Stimulated activated memory B cell treated with anti-CD40 and anti-IgM and Interleukin-4, amounts not matched to agents 10 μg/mL and 1 μg/mL and 100 μg/mL, for 72 hours (primary cell): ENCODE measurements around the gene SCYGR2.
"Not testable (repeated sequence)": the region's sequence is repeated elsewhere in the genome, so short reads cannot be mapped to it uniquely, and the experiment has no call there.

Experiments used
- ATAC-seq: fragments of 150-1000 bp; cut with Tn5 transposase; 2 replicates; pipeline ENCODE4 v1.10.0; 2021
- H3K27ac Mint-ChIP-seq: one replicate; pipeline ENCODE4 v1.8.0; 2022; ENCODE audit warnings: mild to moderate bottlenecking, mixed read lengths
- H3K27me3 Mint-ChIP-seq: one replicate; pipeline ENCODE4 v1.8.0; 2022; ENCODE audit warnings: mixed read lengths
- H3K36me3 Mint-ChIP-seq: one replicate; pipeline ENCODE4 v1.8.0; 2022; ENCODE audit warnings: mixed read lengths
- H3K4me1 Mint-ChIP-seq: one replicate; pipeline ENCODE4 v1.8.0; 2022; ENCODE audit warnings: mixed read lengths
- H3K4me3 Mint-ChIP-seq: one replicate; pipeline ENCODE4 v1.8.0; 2022; ENCODE audit warnings: mild to moderate bottlenecking, moderate library complexity, mixed read lengths
- H3K9me3 Mint-ChIP-seq: one replicate; pipeline ENCODE4 v1.8.0; 2022; ENCODE audit warnings: mixed read lengths

SCYGR2 gene, protein sequence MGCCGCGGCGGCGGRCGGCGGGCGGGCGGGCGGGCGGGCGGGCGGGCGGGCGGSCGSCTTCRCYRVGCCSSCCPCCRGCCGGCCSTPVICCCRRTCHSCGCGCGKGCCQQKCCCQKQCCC

DNA sequence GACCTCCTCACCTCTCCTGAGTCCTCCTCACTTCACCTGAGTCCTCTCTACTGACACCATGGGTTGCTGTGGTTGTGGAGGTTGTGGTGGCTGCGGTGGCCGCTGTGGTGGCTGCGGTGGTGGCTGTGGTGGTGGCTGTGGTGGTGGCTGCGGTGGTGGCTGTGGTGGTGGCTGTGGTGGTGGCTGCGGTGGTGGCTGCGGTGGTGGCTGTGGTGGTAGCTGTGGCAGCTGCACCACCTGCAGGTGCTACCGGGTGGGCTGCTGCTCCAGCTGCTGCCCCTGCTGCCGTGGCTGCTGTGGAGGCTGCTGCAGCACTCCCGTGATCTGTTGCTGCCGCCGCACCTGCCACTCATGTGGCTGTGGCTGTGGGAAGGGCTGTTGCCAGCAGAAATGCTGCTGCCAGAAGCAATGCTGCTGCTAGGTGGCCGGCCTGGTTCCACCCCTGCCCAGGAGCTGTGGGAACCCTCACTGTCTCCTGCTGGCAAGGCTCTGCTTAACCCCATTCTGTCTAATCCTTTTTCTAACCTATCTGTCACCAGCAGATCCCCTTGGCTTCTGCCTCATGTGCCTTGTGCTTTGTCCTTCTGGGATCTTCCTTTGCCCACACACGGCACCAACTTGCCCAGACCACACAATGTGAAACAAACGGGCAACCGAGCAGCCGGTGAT is at the start of gene SCYGR2:
SCYGR2 (plus strand) TSS at position 59 of the 669 bp plus-strand sequence; CDS start at position 59, 0 bp downstream.
- not testable (repeated sequence) for H3K4me1 Mint-ChIP-seq, H3K27ac Mint-ChIP-seq, H3K36me3 Mint-ChIP-seq, H3K4me3 Mint-ChIP-seq, ATAC-seq, H3K9me3 Mint-ChIP-seq
- peaks cover 68% of the 10 kb centered on the region for H3K27me3 Mint-ChIP-seq

DNA sequence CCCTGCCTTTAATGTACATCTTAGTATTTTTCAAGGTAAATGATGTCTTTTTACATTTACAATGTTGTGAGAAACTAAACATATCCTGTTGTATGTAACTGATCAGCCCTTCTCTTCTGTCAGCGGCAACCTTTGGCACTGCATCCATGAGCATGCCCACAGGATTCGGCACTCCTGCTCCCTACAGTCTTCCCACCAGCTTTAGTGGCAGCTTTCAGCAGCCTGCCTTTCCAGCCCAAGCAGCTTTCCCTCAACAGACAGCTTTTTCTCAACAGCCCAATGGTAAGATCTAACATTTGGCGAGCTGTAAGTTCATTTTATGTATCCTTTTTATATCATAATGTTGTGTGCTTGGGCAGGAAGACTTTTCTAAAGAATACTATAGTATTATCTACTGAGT is 46.9 kb upstream of the SCYGR2 start:
- no peaks in the 10 kb centered on the region for H3K4me1 Mint-ChIP-seq
- peaks cover 47% of the 10 kb centered on the region for H3K36me3 Mint-ChIP-seq
- H3K4me3 Mint-ChIP-seq = no peak overlapping the region
- ATAC-seq = no peak
- no peak overlapping the region for H3K27ac Mint-ChIP-seq
- no peaks in the 10 kb centered on the region for H3K9me3 Mint-ChIP-seq
- H3K27me3 Mint-ChIP-seq = no peaks in the 10 kb centered on the region

DNA sequence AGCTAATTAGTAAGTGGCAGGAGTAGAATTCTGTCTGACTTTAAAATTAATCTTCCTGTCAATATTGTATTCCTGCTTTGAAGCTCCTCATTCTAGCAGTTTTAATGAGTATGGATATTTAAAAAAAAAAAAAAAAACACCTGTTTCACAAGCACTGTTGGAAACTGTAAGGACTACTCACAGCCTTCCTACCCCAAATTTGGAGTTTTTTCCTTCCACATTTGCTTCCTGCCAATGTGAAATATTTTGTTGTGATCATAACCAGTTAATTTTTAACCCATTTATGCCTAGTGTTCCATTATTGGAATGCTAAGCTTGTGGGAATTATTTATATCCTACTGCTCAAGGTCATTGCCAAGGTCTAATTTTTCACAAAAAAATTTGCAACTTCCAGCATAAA is 36.1 kb upstream of the SCYGR2 start:
- Mint-ChIP-seq H3K4me3 (no peak overlapping the region), H3K36me3 (peaks cover 13% of the 10 kb centered on the region), H3K4me1 (no peaks in the 10 kb centered on the region), H3K27ac (no peak overlapping the region), H3K9me3 (no peaks in the 10 kb centered on the region), H3K27me3 (no peaks in the 10 kb centered on the region)
- ATAC-seq = no peak

DNA sequence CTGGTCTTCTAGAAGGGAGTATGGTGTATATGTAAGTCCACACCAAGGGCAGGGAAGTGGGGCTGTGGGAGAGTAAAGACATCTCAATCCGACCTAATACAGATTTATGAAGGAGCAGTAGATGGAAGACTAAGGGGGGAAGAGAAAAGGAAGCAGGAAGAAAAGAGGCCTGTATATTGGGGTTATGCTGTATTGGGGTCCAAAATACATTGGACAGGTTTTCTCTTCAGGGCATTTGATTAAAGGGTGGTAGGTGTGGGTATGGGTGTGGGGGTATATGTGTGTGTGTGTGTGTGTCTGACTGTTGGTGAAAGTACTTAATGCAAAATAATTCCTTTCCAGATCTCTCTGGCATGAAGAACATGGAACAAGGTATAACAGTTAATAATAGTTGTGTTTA is 33.6 kb upstream of the SCYGR2 start:
- Mint-ChIP-seq H3K9me3 (no peaks in the 10 kb centered on the region), H3K4me1 (no peaks in the 10 kb centered on the region), H3K4me3 (no peak overlapping the region), H3K27ac (no peak overlapping the region), H3K27me3 (no peaks in the 10 kb centered on the region), H3K36me3 (peaks cover 9% of the 10 kb centered on the region)
- no peak for ATAC-seq

DNA sequence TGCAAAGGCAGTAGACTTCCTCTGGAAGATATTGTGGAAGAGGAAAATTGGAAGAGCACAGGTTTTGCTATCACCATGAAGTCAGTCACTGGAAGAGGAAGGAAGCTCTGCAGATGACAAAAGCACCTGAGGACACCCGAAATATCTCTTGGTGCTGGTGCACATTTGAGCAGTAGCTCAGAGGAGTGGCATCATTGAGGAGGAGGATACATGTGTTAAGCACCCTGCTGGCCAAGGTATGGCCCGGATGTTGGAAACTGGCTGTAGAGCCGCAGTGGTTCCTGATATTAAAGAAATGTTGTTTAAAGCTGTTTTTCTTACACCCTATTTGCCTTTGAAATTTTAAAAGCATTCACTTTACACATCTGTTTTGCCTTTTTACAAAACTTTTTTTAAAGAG is 32.7 kb upstream of the SCYGR2 start:
- Mint-ChIP-seq H3K27me3 (no peaks in the 10 kb centered on the region), H3K4me3 (no peak overlapping the region), H3K9me3 (no peaks in the 10 kb centered on the region), H3K27ac (no peak overlapping the region), H3K4me1 (peaks cover 7% of the 10 kb centered on the region), H3K36me3 (peaks cover 7% of the 10 kb centered on the region)
- no peak for ATAC-seq

DNA sequence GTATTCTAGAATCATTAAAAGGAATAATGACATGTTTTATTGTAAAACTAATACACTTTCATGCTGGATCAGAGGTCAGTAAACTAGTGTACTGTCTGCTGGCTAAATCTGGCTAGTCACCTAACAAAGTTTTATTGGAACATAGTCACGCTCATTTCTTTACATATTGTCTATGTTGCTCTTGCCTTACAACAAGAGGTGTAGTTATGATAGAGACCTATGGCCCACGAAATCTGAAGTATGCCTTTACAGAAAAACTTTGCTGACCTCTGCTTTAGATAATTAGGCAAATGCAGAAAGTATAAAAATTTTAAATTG is 29.9 kb upstream of the SCYGR2 start:
- Mint-ChIP-seq H3K27me3 (no peaks in the 10 kb centered on the region), H3K36me3 (peaks cover 7% of the 10 kb centered on the region), H3K4me3 (no peak overlapping the region), H3K27ac (no peak overlapping the region), H3K9me3 (no peaks in the 10 kb centered on the region), H3K4me1 (peaks cover 7% of the 10 kb centered on the region)
- ATAC-seq = no peak

DNA sequence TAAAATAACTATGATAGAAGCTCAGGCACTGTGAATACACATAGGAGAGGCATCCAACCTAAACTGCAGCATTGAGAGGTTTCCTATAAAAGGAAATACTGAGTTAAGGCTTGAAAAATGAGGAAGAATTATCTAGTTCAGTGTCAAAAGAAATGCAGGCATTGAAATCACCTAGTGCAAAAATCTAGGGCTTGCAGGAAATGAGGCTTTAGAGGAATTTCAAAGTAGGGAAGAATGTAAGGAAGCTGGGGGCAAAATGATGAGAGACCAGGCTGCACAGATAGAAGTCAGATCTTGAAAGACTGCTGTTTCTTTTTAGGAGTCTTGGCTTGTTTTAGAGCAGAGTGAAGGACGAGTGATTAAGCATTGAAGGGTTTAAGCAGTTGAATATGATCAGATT is 28.1 kb upstream of the SCYGR2 start:
- Mint-ChIP-seq H3K4me1 (peaks cover 7% of the 10 kb centered on the region), H3K36me3 (no peaks in the 10 kb centered on the region), H3K27ac (no peak overlapping the region), H3K9me3 (no peaks in the 10 kb centered on the region), H3K27me3 (no peaks in the 10 kb centered on the region), H3K4me3 (no peak overlapping the region)
- no peak for ATAC-seq

DNA sequence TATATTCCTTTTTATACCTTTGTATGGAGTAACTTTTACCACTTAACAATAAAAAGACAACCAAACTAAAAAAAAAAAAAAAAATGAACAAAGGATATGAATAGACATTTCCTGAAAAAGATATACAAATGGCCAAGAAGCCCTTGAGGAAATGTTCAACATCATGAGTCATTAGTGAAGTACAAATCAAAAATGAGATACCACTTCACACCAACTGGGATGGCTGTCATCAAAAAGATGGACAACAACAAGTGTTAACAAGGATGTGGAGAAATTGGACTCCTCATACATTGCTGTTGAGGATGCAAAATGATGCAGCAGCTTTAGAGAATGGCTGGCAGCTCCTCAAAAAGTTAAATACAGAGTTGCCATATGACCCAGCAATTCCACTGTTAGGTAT is 22.6 kb upstream of the SCYGR2 start:
- Mint-ChIP-seq H3K4me1 (no peaks in the 10 kb centered on the region), H3K4me3 (no peak overlapping the region), H3K36me3 (peaks cover 1% of the 10 kb centered on the region), H3K27me3 (peaks cover 17% of the 10 kb centered on the region), H3K9me3 (no peaks in the 10 kb centered on the region), H3K27ac (no peak overlapping the region)
- no peak for ATAC-seq

DNA sequence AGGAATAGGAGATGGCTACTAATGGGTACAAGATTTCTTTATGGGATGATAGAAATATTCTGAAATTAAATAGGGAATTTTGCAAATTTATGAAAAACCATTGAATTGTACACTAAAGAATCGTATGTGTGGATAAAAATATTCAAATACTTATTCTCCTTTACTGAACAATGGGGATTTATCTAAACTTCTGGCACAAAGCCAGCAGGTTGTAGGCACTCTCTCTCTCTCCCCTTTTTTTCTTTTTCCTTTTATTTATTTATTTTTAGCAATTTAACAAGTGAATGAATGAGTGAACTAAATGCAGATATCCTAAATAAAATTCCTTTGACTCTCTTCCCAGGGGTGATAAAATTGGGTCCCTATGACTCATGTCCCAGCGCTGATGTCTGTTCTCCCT is 21.9 kb upstream of the SCYGR2 start:
- Mint-ChIP-seq H3K4me3 (no peak overlapping the region), H3K27ac (no peak overlapping the region), H3K9me3 (no peaks in the 10 kb centered on the region), H3K4me1 (no peaks in the 10 kb centered on the region), H3K27me3 (peaks cover 24% of the 10 kb centered on the region), H3K36me3 (peaks cover 5% of the 10 kb centered on the region)
- ATAC-seq = no peak

DNA sequence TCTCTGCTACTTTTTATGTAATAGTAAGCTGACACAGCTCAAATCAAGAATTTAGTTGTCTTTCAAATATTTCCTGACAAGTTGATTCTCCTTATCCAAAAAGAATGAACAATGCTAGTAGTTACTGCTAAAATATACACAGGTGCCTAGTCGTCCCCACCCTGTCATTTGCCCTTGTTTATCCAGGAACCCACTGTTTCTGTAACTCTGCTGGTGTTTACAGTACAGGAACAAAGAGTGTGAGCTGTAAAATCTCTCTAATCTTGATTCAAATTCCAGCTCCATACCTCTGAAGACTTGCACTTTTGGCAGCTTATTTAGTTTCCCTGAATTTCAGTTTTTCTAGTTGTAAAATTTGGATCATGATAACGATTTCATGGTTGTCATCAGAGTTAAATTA is 21.1 kb upstream of the SCYGR2 start:
- no peaks in the 10 kb centered on the region for H3K4me1 Mint-ChIP-seq
- no peak overlapping the region for H3K27ac Mint-ChIP-seq
- H3K4me3 Mint-ChIP-seq = no peak overlapping the region
- H3K9me3 Mint-ChIP-seq = peaks cover 6% of the 10 kb centered on the region
- no peak for ATAC-seq
- H3K36me3 Mint-ChIP-seq = peaks cover 12% of the 10 kb centered on the region
- peaks cover 30% of the 10 kb centered on the region for H3K27me3 Mint-ChIP-seq

DNA sequence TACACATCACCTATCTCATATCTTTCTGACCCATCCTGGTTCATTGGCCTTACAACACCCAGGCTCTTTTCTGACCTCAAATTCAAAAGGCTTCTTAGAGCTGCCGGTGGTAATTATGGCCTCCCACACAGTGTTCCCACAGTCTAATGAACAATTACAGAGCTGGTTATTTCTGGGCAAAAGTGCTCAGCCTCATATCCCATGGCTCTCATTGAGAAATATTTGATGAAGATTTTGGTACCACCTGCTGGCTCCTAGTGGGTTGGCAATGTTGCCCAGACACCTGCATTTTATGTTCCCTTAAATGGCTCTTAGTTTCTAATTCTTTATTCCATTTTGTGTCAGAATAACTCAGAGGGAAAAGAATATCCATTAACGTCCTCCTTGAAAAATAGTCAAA is 20.1 kb upstream of the SCYGR2 start:
- peaks cover 17% of the 10 kb centered on the region for H3K36me3 Mint-ChIP-seq
- H3K4me3 Mint-ChIP-seq = no peak overlapping the region
- H3K4me1 Mint-ChIP-seq = no peaks in the 10 kb centered on the region
- ATAC-seq = no peak
- H3K27me3 Mint-ChIP-seq = peaks cover 37% of the 10 kb centered on the region
- H3K27ac Mint-ChIP-seq = no peak overlapping the region
- H3K9me3 Mint-ChIP-seq = peaks cover 12% of the 10 kb centered on the region

DNA sequence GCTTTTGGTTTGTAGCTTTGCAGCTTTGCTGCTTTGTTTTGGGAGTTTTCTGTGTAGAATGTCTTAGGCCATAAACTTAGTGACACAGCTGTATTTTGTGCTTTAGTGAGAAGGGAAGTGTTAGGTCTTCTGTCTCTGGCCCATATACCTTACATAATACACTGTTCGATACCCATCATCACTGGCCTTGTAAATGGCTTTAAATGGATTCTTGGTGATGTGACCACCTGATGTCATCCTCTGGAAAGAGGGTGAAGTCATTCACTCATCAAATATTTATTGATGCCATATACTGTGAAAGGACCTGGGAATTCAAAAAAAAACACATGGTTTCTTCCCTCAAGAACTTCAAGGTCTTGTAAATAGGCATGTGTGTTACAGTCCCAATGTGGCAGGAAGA is 18.9 kb upstream of the SCYGR2 start:
- H3K4me1 Mint-ChIP-seq = no peaks in the 10 kb centered on the region
- H3K27me3 Mint-ChIP-seq = peaks cover 48% of the 10 kb centered on the region
- H3K36me3 Mint-ChIP-seq = peaks cover 17% of the 10 kb centered on the region
- no peak for ATAC-seq
- H3K27ac Mint-ChIP-seq = no peak overlapping the region
- no peak overlapping the region for H3K4me3 Mint-ChIP-seq
- H3K9me3 Mint-ChIP-seq = peaks cover 18% of the 10 kb centered on the region

DNA sequence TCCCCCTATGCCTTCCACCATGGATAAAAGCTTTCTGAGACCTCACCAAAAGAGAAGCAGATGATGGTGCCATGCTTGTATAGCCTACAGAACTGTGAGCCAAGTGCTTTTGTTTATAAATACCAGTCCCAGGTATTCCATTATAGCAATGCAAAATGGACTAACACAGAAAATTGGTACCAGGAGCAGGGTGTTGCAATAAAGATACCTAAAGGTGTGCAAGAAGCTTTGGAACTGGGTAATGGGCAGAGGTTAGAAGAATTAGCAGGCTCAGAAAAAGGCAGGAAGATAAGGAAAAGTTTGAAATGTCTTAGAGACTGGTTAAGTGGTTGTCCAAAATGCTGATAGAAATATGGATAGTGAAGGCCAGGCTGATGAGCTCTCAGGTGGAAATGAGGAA is 16.3 kb upstream of the SCYGR2 start:
- ATAC-seq = no peak
- no peaks in the 10 kb centered on the region for H3K4me1 Mint-ChIP-seq
- peaks cover 18% of the 10 kb centered on the region for H3K9me3 Mint-ChIP-seq
- H3K27me3 Mint-ChIP-seq = peaks cover 41% of the 10 kb centered on the region
- H3K4me3 Mint-ChIP-seq = no peak overlapping the region
- no peak overlapping the region for H3K27ac Mint-ChIP-seq
- peaks cover 17% of the 10 kb centered on the region for H3K36me3 Mint-ChIP-seq

DNA sequence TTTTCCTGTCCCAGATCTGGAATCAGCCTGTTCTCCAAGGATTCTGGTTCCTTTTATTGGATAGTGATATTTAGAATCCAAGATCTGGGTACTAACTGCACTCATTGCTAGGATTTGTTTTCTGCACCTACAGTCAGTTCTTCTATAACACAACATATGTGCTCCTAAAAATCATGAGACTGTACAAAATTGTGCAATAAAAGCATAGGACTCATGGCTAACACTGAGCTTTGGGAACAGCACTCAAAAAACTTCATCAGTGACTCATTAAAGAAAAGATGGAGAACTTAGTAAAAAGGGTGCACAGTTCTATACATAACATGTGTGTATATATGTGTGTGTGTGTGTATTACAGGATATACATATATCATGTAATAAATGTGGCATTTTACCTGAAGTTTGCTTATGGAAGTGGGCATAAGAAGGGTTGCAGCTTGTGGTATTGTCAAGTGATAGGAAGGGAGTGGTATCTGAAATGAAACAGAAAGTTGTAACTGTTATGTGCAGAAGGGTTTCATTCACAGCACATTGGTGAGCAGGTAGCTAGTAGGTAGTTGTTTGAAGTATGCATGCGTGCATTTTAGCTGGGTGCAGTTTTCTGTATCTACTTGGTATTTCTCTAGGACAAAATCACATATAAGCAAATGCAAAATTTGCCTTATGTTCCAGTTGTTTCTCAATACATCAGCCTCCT is 5.9 kb upstream of the SCYGR2 start:
- H3K9me3 Mint-ChIP-seq = peaks cover 3% of the 10 kb centered on the region
- no peak overlapping the region for H3K27ac Mint-ChIP-seq
- H3K4me1 Mint-ChIP-seq = no peaks in the 10 kb centered on the region
- H3K27me3 Mint-ChIP-seq = peaks cover 63% of the 10 kb centered on the region
- H3K36me3 Mint-ChIP-seq = no peaks in the 10 kb centered on the region
- H3K4me3 Mint-ChIP-seq = no peak overlapping the region
- no peak for ATAC-seq

DNA sequence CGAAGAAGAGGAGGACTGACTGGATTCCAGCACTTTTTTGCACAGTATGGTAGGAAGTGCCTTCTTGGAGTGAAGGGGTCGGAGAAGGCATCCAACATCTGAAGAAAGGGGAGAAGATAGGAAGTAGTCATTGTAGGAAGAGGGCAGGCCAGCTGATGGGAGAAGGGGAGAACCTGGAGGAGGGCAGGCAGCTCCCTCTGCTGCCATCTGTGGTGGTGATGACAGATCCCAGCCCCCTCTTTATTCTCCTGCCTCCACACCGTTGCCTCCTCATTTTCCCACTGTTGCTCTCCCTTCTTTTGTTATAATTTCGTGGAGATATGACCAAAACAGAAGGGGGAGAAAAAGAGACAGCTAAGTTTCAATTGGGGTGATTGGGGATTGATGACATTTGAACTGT is 2.9 kb upstream of the SCYGR2 start:
- no peak overlapping the region for H3K27ac Mint-ChIP-seq
- H3K27me3 Mint-ChIP-seq = peaks cover 65% of the 10 kb centered on the region
- ATAC-seq = no peak
- H3K4me1 Mint-ChIP-seq = no peaks in the 10 kb centered on the region
- H3K9me3 Mint-ChIP-seq = no peaks in the 10 kb centered on the region
- no peaks in the 10 kb centered on the region for H3K36me3 Mint-ChIP-seq
- no peak overlapping the region for H3K4me3 Mint-ChIP-seq

DNA sequence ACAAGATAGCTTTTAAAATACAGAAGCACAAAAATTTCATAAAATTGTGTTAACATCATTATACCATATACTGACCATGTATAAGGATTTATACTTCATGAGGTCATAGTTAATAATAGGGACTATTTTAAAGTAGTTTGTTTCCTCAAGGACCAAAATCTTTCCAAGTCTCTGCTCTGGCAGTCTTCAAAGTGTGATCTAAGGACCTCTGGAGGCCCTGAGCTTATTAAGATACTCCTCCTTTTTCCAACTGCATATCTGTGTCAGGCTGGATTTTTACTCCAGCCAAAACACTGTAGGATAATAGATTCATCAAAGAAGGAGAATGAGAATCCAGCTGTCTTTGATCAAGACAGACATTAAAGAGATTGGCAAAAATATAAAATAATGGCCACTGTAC is 1.7 kb upstream of the SCYGR2 start:
- no peaks in the 10 kb centered on the region for H3K4me1 Mint-ChIP-seq
- no peaks in the 10 kb centered on the region for H3K36me3 Mint-ChIP-seq
- no peak overlapping the region for H3K4me3 Mint-ChIP-seq
- no peaks in the 10 kb centered on the region for H3K9me3 Mint-ChIP-seq
- no peak overlapping the region for H3K27ac Mint-ChIP-seq
- no peak for ATAC-seq
- peaks cover 66% of the 10 kb centered on the region for H3K27me3 Mint-ChIP-seq
